ENCODE data around the gene TLE6.
"Not testable (repeated sequence)": the region's sequence is repeated elsewhere in the genome, so short reads cannot be mapped to it uniquely, and the experiment has no call there.

Gene TLE6

DNA sequence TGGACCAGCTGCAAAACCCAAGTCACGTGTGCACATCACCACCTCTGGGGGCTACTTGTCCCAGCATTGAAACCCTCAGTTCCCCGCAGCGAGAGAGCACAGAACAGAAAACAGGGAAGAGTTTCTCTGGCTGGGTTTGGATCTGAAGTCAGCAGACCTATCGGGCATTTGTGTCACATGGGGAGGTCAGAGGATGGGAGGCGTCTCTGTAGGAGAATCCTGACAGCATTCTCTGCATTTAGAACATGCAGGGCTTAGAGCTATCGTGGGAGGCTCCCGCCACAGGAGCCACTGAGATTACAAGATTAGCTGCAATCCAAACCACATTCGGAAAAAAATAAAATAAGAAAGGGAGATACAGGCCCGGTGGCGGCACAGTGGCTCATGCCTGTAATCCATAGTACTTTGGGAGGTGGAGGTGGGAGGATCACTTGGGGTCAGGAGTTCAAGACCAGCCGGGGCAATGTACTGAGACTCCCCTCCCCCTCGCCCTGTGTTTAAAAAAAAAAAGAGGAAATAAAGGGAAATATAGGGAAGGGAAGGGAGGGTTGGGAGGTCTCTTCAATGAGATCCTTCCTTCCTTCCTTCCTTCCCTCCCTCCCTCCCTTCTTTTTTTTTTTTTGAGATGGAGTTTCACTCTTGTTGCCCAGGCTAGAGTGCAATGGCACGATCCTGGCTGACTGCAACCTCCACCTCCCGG lies 2.9 kb upstream of the TLE6 start:
- no peak for DNase-seq (ENCODE audit: low read depth in 2 of 2)

DNA sequence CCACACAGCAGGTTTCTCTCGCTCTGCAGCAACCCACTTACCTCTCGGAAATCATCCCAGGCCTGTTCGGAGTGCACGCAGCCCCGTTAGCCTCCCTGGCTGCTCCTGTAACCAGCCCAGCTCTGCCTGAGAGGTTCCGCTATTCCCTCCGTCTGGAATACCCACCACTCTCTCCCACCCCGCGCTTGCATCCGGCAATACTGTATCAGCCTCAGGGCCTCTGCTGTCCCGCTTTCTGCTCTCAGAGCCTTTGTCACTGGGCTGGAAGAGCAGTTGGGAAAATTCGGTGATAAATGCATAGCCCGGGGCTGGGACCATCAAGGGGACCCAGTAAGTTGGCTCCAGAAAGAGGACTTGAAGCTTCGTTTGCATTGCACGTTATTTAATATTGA lies 759 bp upstream of the TLE6 start:
- no peak for DNase-seq (ENCODE audit: low read depth in 2 of 2)

DNA sequence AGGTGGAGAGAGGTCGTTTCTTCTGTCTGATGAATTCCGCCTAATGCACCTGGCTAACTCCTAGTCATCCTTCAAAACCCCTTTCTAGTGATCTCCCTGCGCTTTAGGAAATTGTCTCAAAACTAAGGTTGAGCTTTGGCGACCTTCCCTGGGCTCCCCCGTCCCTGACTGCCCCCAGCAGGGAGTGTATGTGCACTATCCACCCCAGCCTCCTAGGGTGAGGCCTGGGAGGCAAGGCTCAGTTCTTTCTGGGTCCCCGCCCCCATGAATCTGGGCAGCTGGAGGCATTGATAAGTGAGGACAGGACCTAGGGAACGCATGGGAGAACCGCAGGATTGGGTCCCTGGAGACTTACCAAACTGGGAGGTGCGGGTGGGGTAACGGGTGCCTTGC lies 378 bp downstream of the TLE6 start:
- no peak for DNase-seq (ENCODE audit: low read depth in 2 of 2)

DNA sequence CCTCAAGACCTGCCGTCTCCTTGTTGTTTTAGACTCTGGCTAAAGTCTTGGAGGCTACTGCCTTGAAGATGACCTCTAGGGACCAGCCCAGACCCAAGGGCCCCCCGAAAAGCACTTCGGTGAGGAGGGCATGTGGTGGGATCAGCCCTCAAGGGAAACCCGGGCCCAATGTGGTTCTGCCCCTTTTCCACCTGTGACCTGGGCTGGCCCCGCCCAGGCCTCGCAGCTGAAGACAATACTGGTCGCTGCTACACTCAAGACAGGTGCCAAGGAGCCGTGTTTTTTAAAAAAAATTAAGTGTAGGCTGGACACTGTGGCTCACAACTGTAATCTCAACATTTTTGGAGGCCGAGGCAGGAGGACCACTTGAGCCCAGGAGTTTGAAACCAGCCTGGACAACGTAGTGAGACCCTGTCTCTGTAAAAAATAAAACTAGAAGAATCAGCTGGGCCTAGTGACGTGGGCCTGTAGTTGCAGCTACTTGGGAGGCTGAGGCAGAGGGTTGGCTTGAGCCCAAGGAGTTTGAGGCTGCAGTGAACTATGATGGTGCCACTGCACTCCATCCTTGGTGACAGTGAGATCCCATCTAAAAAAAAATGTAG lies 903 bp downstream of the TLE6 start:
- no peak for DNase-seq (ENCODE audit: low read depth in 2 of 2)

DNA sequence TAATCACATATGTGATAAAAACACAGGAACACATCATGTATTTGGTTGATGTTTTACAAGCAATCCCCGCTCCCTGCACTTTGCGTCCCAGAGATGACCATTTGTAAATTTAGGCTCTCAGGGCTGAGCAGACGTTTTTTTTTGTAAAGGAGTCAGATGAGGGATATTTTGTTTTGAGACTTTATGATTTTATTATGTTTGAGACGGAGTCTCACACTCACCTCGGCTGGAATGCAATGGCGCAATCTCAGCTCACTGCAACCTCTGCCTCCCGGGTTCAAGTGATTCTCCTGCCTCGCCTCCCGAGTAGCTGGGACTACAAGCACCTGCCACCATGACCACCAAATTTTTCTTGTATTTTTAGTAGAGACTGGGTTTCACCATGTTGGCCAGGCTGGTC lies 1.4 kb downstream of the TLE6 start:
- DNase-seq (ENCODE audit: low read depth in 2 of 2) = no peak

DNA sequence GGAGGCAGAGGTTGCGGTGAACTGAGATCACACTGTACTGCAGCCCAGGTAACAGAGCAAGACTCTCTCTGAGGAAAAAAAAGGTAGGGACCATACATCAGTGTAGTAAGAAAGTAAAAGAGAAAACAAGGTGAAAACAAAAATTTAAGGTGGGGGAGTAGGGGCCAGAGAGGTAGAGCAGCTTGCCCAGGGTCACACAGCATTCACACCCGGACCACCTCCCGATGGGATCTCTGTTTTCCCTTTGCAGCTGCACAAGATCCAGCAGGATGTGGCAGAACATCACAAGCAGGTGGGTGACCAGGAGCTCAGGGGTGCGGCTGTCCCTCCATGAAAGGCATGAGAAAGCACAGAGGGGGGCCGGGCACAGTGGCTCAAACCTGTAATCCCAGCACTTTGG lies 4.5 kb downstream of the TLE6 start:
- DNase-seq (ENCODE audit: low read depth in 2 of 2) = no peak

DNA sequence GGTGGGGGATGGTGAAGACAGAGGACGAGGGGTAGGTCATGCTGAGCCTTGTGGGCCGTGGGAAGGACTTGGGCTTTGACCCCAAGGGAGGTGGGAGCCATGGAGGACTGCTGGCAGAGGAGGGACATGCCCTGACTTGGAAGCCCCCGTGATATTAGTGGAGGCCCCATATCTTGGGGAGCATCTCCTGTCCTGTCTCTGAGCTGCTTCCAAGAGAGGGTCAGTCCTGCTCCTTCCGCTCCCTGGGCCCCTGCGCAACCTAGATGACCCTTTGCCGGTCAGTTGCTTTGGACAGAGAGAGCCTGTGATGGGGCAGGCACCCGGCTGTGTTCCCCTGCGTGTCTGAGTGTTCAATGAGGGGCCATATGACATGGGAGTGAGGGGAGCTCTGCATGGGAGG lies 5.2 kb downstream of the TLE6 start:
- DNase-seq (ENCODE audit: low read depth in 2 of 2) = no peak

DNA sequence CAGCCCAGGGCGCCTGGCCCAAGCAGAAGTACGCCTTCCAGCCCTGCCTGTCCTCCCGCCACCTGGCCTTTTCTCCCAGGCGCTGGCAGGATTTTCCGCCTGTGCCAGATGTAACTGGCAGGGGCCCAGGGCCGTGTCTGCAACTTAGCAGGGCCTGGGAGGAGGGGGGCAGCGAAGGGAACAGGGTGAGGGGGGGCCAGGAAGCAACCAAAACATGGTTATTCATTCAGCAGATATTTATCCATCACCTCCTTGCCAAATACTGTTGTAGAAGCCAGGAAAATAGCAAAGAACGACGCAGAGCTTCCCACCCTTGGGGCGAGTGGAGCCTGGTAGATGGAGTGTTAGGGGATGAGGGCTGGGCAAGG lies 5.6 kb downstream of the TLE6 start:
- no peak for DNase-seq (ENCODE audit: low read depth in 2 of 2)

DNA sequence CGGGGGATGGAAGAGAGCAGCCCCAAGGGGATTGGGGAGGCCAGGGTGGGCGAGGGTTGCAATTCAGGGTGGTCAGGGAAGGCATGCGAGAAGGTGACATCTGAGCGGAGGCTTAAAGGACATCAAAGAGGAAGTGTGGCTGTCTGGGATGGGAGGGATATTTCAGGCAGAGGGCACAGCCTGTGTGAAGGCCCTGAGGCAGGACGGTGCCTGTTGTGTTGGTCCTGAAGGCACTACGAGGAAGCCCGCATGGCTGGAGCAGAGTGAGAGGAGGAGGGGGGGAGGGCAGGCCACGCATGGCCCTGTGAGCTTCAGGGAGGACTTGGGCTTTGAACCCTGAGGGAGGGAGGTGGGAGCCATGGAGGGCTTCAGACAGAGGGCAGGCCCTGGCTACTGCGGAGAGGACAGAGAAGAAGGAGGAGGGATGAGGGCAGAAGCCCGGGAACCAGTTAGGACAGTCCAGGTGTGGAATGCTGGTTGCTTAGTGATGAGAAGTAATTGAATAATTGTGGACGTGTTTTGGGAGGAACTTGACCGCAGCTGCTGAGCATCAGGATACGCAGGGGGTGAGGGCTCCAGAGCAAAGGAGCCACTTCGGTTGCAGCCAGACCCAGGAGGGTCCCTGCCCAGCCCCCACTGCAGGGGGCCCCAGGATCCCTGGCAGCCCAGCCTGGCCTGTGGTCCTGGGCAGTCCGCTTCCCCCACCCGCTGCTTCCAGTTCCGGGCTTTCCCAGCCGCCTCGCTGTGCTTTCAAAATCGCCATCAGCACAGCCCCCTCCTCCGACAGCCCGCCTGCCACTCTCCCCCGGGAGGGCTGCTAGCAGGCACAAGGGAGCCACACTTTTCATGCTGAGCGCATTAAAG lies 6.2 kb downstream of the TLE6 start:
- no peak for DNase-seq (ENCODE audit: low read depth in 2 of 2)

DNA sequence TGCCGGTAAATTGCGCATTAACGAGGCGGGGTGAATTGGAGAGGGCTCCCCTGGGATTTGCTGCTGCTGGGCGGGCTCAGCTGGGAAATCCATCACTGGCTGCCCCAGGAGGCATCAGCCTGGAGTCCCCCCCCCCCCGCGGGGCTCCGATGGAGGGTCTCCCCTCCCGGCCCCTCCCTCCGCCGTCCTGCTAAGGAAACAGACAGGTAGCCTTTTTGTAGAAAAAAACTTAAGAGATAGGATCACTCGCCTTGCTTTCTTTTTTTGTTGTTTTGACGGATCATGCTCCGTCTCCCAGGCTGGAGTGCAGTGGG lies 6.8 kb downstream of the TLE6 start:
- no peak for DNase-seq (ENCODE audit: low read depth in 2 of 2)

DNA sequence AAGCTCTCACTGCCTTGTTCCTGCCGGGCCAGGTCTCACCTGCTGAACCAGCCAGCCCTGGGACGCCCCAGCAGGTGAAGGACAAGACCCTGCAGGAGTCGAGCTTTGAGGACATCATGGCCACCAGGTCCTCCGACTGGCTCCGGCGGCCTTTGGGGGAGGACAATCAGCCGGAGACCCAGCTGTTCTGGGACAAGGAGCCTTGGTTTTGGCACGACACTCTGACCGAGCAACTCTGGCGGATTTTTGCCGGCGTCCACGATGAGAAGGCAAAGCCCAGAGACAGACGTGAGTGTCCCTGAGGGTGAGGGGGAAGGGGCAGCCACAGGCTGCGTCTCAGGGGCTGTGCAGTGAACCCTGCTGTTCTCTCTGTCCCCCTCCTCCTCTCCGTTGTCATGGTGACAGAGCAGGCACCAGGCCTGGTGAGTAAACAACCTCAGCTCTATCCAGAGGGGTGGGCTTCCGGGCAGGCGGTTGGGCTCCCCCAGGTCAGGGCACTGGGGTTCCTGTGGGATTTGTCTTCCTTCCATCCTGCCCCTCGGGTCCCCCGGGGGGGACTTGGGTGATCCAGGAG lies 9.7 kb downstream of the TLE6 start:
- DNase-seq (ENCODE audit: low read depth in 2 of 2) = no peak

DNA sequence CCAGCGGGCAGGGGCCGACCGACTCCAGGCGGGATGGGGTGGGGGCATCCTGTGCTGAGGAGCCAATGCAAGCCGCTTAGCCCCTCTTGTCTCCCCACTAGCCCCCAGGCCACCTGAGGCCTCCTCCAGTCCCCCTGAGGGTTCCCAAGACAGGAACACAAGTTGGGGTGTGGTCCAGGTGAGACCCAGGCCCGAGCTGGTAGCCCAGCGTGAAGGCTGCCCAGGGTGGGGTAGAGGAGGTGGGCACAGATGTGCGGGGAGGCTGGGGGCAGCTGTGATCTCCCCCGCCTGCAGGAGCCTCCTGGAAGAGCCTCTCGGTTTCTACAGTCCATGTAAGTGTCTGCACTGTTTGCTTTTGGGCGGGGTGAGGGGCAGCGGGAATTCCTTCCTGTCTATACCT lies 10.4 kb downstream of the TLE6 start:
- no peak for DNase-seq (ENCODE audit: low read depth in 2 of 2)

DNA sequence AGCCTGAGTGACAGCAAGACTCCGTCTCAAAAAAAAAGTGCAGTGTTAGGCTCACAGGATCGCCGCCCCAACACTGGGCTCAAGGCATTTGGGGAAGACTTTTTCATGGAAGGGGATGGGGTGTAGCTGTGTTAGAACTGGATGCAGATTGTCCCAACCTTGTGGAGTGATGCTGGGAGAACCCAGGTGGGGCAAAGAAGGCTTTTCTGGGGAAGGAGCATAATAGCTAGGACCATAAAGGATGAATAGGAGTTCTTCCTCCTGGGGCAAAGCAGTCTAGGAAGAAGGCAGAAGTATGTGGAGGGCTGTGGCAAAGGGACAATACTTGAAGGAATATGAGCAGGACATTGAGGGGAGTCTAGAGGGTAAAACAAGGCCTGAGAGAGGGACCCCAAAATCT lies 11.2 kb downstream of the TLE6 start:
- DNase-seq (ENCODE audit: low read depth in 2 of 2) = no peak

DNA sequence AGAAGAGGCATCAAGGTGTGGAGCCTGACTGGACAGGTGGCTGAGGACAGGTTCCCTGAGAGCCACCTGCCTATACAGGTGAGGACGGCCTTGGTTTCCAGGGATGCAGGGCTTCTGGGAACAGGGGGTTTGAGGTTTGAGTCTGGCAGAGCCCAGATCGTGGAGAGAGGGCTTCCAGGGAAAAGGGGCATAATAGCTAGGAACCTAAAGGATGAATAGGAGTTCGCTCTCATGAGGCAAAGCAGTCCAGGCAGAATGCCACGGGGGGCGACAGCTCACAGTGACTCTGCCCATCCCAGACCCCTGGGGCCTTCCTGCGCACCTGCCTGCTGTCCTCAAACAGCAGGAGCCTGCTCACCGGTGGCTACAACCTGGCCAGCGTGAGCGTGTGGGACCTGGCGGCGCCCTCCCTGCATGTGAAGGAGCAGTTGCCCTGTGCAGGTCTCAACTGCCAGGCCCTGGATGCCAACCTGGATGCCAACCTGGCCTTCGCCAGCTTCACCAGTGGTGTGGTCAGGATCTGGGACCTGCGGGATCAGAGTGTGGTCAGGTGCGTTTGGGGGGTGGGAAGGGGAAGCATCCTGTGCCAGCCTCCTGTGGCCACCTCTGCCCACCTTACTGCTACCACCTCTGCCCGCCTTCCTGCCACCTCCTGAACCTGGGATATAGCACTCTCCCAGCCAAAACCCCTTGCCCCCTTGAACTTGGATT lies 12.0 kb downstream of the TLE6 start:
- no peak for DNase-seq (ENCODE audit: low read depth in 2 of 2)

DNA sequence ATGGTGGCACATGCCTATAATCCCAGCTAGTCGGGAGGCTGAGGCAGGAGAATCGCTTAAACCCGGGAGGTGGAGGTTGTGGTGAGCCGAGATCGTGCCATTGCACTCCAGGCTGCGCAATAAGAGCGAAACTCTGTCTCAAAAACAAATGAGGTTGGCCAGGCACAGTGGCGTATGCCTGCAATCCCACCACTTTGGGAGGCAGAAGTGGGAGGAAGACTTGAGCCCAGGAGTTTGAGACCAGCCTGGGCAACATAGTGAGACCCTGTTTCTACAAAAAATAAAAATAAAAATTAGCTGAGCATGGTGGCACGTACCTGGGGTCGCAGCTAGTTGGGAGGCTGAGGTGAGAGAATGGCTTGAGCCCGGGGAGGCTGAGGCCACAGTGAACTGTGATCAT lies 15.0 kb downstream of the TLE6 start:
- not testable (repeated sequence) for DNase-seq (ENCODE audit: low read depth in 2 of 2)

DNA sequence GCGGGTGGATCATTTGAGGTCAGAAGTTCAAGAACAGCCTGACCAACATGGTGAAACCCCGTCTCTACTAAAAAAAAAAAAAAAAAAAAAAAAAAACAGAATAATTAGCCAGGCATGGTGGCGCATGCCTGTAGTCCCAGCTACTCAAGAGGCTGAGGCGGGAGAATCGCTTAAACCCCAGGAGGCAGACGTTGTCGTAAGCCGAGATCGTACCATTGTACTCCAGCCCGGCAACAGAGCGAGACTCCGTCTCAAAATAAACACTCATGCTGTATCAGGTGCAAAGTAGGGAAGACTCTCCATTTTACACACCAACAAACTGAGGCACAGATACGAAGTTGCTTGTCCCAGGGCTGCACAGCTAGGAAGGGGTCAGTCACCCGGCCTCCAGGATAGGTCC lies 15.6 kb downstream of the TLE6 start:
- DNase-seq (ENCODE audit: low read depth in 2 of 2) = no peak

DNA sequence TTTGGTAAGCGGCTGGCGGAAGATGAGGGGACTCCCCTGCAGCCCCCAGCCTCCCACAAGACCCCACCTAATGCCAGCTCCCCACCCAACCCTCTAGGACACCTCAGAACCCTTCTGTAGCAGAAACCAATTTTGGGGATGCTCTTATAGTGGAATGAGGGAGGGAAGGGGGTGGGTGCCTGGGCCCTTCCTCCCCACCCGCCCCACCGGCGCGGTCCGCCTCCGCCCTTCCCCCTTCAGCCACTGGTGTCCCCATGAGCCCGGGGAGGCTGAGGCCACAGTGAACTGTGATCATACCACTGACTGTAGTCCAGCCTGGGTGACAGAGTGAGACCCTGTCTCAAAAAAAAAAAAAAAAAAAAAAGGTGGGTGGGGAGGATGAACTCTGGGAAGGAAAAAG lies 16.2 kb downstream of the TLE6 start:
- DNase-seq (ENCODE audit: low read depth in 2 of 2) = no peak

DNA sequence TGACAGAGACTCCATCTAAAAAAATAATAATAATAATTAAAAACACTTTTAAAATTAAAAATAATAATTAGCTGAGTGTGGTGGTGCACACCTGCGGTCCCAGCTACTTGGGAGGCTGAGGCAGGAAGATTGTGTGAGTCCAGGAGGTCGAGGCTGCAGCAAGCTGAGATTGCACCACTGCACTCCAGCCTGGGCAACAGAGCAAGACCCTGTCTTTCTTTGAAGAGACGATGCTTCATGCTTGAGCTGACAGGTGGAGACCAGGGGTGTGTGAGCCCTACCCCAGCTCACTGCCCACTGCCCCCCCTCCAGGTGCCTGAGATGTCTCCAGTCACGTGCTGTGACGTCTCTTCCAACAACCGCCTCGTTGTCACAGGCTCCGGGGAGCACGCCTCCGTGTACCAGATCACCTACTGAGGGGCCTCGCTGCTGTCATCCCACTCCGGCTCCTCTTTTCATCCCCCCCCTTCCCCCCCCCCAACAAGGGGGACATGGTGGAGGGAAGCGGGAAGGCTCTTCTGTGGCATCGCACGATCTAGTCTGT lies 17.3 kb downstream of the TLE6 start:
- no peak for DNase-seq (ENCODE audit: low read depth in 2 of 2)

DNA sequence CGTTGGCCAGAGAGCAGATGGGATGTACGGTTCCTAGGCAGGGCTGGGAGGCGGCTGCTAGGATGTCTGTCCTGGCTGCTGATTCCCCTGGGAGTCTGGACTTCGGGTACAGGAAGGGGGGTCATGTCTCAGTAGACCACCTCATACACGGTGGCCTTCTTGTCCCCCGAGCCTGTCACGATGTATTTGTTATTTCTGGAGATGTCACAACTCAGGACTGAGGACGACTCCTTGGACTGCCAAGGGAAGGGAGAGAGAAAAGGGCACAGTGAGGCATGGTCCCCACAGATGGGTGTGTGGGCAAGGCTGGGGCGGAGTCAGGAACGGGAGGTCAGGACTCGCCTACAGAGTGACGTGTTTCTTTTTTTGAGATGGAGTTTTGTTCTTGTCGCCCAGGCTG lies 20.4 kb downstream of the TLE6 start:
- DNase-seq (ENCODE audit: low read depth in 2 of 2) = no peak

DNA sequence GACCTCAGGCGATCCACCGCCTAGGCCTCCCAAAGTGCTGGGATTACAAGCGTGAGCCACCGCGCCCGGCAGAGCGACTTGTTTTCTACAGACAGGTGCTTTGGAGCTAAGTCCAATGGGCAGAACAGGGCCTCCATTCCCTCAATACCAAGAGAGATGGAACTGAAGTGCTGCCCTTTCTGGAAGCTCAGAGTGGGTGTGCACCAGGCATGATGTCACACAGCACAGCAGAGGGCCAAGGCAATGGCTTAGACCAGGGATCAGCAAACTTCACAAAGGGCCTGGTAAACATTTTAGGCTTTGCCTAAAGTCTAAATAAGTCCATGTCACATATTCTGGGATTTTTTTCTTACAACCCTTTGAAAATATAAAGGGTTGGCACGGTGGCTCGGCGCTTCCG lies 21.3 kb downstream of the TLE6 start:
- DNase-seq (ENCODE audit: low read depth in 2 of 2) = no peak

DNA sequence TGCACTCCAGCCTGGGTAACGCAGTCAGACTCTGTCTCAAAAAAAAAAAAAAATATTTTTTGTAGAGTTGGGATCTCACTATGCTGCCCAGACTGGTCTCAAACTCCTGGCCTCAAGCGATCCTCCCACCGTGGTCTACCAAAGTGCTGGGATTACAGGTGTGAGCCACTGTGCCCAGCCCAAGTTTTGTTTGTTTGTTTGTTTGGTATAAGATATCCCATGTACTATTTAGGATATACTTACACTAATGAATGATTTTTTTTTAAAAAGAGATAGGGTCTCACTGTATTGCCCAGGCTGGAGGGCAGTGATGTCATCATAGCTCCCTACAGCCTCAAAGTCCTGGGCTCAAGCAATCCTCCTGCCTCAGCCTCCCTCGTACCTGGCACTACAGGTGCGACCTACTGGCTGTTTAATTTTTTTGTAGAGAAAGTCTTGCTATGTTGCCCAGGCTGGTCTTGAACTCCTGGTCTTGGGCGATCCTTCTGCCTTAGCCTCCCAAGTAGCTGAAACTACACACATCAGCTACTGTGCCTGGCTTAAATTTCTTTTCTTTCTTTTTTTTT lies 24.0 kb downstream of the TLE6 start:
- DNase-seq (ENCODE audit: low read depth in 2 of 2) = no peak

DNA sequence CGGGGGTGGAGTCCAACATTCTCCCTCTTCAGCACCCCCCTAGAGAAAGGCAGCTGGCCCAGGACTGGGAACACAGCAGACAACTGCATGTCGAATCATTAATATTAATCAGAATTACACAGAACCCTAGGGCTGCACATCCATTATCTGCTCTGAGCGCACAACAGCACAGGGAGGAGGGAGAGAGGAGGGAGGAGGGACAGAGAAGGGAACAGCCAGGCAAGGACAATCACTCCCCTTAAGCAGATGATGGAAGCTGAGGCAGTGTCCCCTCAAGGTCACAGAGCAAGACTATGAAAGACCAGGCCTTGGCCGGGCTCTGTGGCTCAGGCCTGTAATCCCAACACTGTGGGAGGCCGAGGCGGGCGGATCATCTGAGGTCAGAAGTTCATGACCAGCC lies 25.7 kb downstream of the TLE6 start:
- no peak for DNase-seq (ENCODE audit: low read depth in 2 of 2)

All from stimulated activated CD4-positive, alpha-beta T cell treated with anti-CD3 and anti-CD28 coated beads, Interleukin-1b, Interleukin-23, amount 100 ng/mL, for 1 hour (primary cell).